IMR-90 (cell line): Measurements from ENCODE around the gene ELOA.

Experiments used
- CEBPB ChIP-seq: IDR thresholded peaks from 2 replicates; pipeline ENCODE4 v1.6.1; 2012; ENCODE audit warnings: low read depth, low read length, improper control_type of control experiment
- CHD1 ChIP-seq: IDR thresholded peaks from 2 replicates; pipeline ENCODE4 v1.6.1; 2012; ENCODE audit warnings: low read depth, low read length, improper control_type of control experiment
- CTCF ChIP-seq: conservative IDR thresholded peaks from 2 replicates; pipeline ENCODE4 v1.5.1; 2012; ENCODE audit warnings: mild to moderate bottlenecking, low read depth, low read length, improper control_type of control experiment
- ELK1 ChIP-seq: fragments of 150-350 bp; IDR thresholded peaks from 2 replicates; pipeline ENCODE4 v1.6.1; 2016; ENCODE audit warnings: low read depth, mild to moderate bottlenecking, low read length, moderate library complexity, borderline replicate concordance
- FOS ChIP-seq: fragments of 150-350 bp; IDR thresholded peaks from 2 replicates; pipeline ENCODE4 v1.6.1; 2016; ENCODE audit warnings: low read depth, low read length
- POLR2A ChIP-seq: IDR thresholded peaks from 2 replicates; pipeline ENCODE4 v1.6.1; 2012; ENCODE audit warnings: mild to moderate bottlenecking, low read depth, low read length
- RAD21 ChIP-seq: IDR thresholded peaks from 2 replicates; pipeline ENCODE4 v1.6.1; 2012; ENCODE audit warnings: low read length, improper control_type of control experiment
- RFX5 ChIP-seq: IDR thresholded peaks from 2 replicates; pipeline ENCODE4 v1.8.0; 2012; ENCODE audit warnings: low read depth, mild to moderate bottlenecking, low read length, moderate library complexity
- SMC3 ChIP-seq: fragments of 150-350 bp; IDR thresholded peaks from 2 replicates; pipeline ENCODE4 v1.6.1; 2016; ENCODE audit warnings: low read depth, mild to moderate bottlenecking, antibody characterized with exemption, low read length, moderate library complexity
- USF2 ChIP-seq: fragments of 150-350 bp; IDR thresholded peaks from 2 replicates; pipeline ENCODE4 v1.6.1; 2017; ENCODE audit warnings: mild to moderate bottlenecking, antibody characterized with exemption, low read length, low read depth

GRCh38 chr1:23793861-23794731 lies 50.8 kb downstream of the ELOA start:
- no peak for TF ChIP-seq RFX5
- no peak for TF ChIP-seq CTCF
- no peak for TF ChIP-seq ELK1
- no peak for TF ChIP-seq POLR2A
- no peak for TF ChIP-seq CEBPB
- no peak for TF ChIP-seq RAD21
- TF ChIP-seq FOS: no peak
- no peak for TF ChIP-seq USF2
- no peak for TF ChIP-seq CHD1
- no peak for TF ChIP-seq SMC3
